GM12878 (cell line): ENCODE measurements around the gene LIMS1. TPM values are rescaled to one million over a fixed set of nuclear protein-coding genes. Genes with fewer than 3 reads are reported as not detected.

ENCODE experiments used
- ATF2 ChIP-seq: IDR thresholded peaks from 2 replicates; pipeline ENCODE4 v1.6.1; 2012; ENCODE audit warnings: low read length, inconsistent platforms
- BHLHE40 ChIP-seq, 2 experiments: fragments of 450-650 bp in 1 of 2; IDR thresholded peaks; 2 replicates each; pipeline ENCODE4 v1.6.1; 2011 to 2017; ENCODE audit warnings: low read depth in 2 of 2, borderline replicate concordance in 1 of 2, improper control_type of control experiment in 1 of 2, low read length in 1 of 2, mild to moderate bottlenecking in 1 of 2
- CEBPB ChIP-seq, 2 experiments: fragments of 150-350 bp in 1 of 2; IDR thresholded peaks; 2 replicates each; pipeline ENCODE4 v1.6.1; 2012 to 2014; ENCODE audit warnings: low read depth in 2 of 2, low read length in 2 of 2, borderline replicate concordance in 1 of 2, inconsistent platforms in 1 of 2
- EP300 ChIP-seq, 2 experiments: fragments of 150-350 bp in 1 of 2; IDR thresholded peaks; 2 replicates each; pipeline ENCODE4 v1.6.1; 2011 to 2012; ENCODE audit warnings: low read depth in 2 of 2, low read length in 2 of 2, borderline replicate concordance in 1 of 2, improper control_type of control experiment in 1 of 2, inconsistent platforms in 1 of 2; ENCODE audit not compliant: control insufficient read depth in 1 of 2
- ESRRA ChIP-seq: IDR thresholded peaks from 2 replicates; pipeline ENCODE4 v1.6.1; 2012; ENCODE audit warnings: mild to moderate bottlenecking, low read length, improper control_type of control experiment
- IKZF2 ChIP-seq, 2 experiments: fragments of 450-650 bp; IDR thresholded peaks; 2 replicates each; pipeline ENCODE4 v1.6.1; 2017; ENCODE audit warnings: mild to moderate bottlenecking in 2 of 2, moderate library complexity in 2 of 2
- KLF5 ChIP-seq: fragments of 450-650 bp; IDR thresholded peaks from 2 replicates; pipeline ENCODE4 v1.6.1; 2014; ENCODE audit warnings: mild to moderate bottlenecking; ENCODE audit not compliant: partially characterized antibody
- MYC ChIP-seq: IDR thresholded peaks from 2 replicates; pipeline ENCODE4 v1.6.1; 2011; ENCODE audit warnings: mild to moderate bottlenecking, low read length, moderate library complexity, inconsistent platforms; ENCODE audit not compliant: insufficient read depth, insufficient replicate concordance, insufficient read length, severe bottlenecking
- NR2C2 ChIP-seq: IDR thresholded peaks from 2 replicates; pipeline ENCODE4 v1.6.1; 2011; ENCODE audit warnings: borderline replicate concordance, low read depth; ENCODE audit not compliant: control insufficient read depth, insufficient read length
- PAX8 ChIP-seq: fragments of 450-650 bp; IDR thresholded peaks from 2 replicates; pipeline ENCODE4 v1.6.1; 2017; ENCODE audit warnings: mild to moderate bottlenecking, moderate library complexity
- POLR2AphosphoS2 ChIP-seq: IDR thresholded peaks from 2 replicates; pipeline ENCODE4 v1.6.1; 2011; ENCODE audit warnings: low read depth, mild to moderate bottlenecking, low read length, improper control_type of control experiment, moderate library complexity
- RB1 ChIP-seq: fragments of 450-650 bp; formaldehyde crosslinking; IDR thresholded peaks from 2 replicates; pipeline ENCODE4 v1.6.1; 2017; ENCODE audit warnings: mild to moderate bottlenecking, borderline replicate concordance
- RELB ChIP-seq: fragments of 450-650 bp; IDR thresholded peaks from 2 replicates; pipeline ENCODE4 v1.6.1; 2017; ENCODE audit warnings: low read depth, mild to moderate bottlenecking, moderate library complexity
- SMAD1 ChIP-seq: fragments of 450-650 bp; IDR thresholded peaks from 2 replicates; pipeline ENCODE4 v1.6.1; 2018; ENCODE audit warnings: mild to moderate bottlenecking, low read depth; ENCODE audit not compliant: partially characterized antibody
- SMARCA5 ChIP-seq: fragments of 450-650 bp; IDR thresholded peaks from 2 replicates; pipeline ENCODE4 v1.6.1; 2017; ENCODE audit warnings: mild to moderate bottlenecking
- STAT3 ChIP-seq: IDR thresholded peaks from 2 replicates; pipeline ENCODE4 v1.6.1; 2011; ENCODE audit warnings: low read depth, low read length, improper control_type of control experiment
- USF2 ChIP-seq: IDR thresholded peaks from 2 replicates; pipeline ENCODE4 v1.6.1; 2011; ENCODE audit warnings: low read depth, low read length, improper control_type of control experiment, borderline replicate concordance
- ZBED1 ChIP-seq: IDR thresholded peaks from 2 replicates; pipeline ENCODE4 v1.6.1; 2016; ENCODE audit warnings: borderline replicate concordance
- ZBTB33 ChIP-seq: fragments of 450-650 bp; IDR thresholded peaks from 2 replicates; pipeline ENCODE4 v1.6.1; 2017; ENCODE audit warnings: mild to moderate bottlenecking
- ZSCAN29 ChIP-seq: fragments of 450-650 bp; IDR thresholded peaks from 2 replicates; pipeline ENCODE4 v1.6.1; 2017; ENCODE audit warnings: mild to moderate bottlenecking, moderate library complexity
- polyA plus RNA-seq, 11 experiments: library from polyadenylated mRNA; depleted of rRNA in 4 of 11; unstranded in 6 of 11; stranded (reverse) in 5 of 11; fragments of >200 nt; fragmentation: Nextera tagmentation in 4 of 11; fragmentation: Illumina TruSeq in 1 of 11; extraction: Ambion mirVana in 4 of 11; extraction: Trizol in 1 of 11; gene quantifications; 1 replicate in 1 of 11; 2 replicates in 10 of 11; pipeline versions ENCODE4 v1.2.1 to v1.2.3, GENCODE V29; 2011 to 2016; ENCODE audit warnings: inconsistent platforms in 2 of 11, missing spikeins in 2 of 11, low read depth in 1 of 11
- total RNA-seq, 4 experiments: library from RNA; depleted of rRNA in 3 of 4; stranded (reverse); fragments of >200 nt in 3 of 4; fragmentation: Illumina TruSeq in 1 of 4; extraction: Trizol in 1 of 4; gene quantifications; 2 replicates each; pipeline versions ENCODE4 v1.2.1 to v1.2.3, GENCODE V29; 2013 to 2021

The LIMS1 gene
- total and polyA plus RNA-seq, 10 of the 15 experiments (the other 5 are each of a cell fraction or from before 2014, with no cell fraction given), result 15.7 to 98.1 (median 43.9) TPM

- TF ChIP-seq KLF5, result no peak
- 0 out of 2 replicates have a peak, but pooled peaks have one; percentile 62 for TF ChIP-seq PAX8
- 0 out of 2 replicates have a peak, but pooled peaks have one; percentile 29 for TF ChIP-seq ATF2
- TF ChIP-seq ZBED1, result 0 out of 2 replicates have a peak, but pooled peaks have one; percentile 42
- no peak for TF ChIP-seq ZBTB33
- peak; percentile 74; the same call in 1 of the 2 replicates for TF ChIP-seq RELB
- peak in 1 of 2 experiments; percentile 42; a peak in 1 of 4 replicates for TF ChIP-seq BHLHE40 (IDR thresholded peaks at IDR 0.05; ENCODE audit: borderline replicate concordance in 1 of 2, low read depth in 2 of 2, low read length in 1 of 2)
- no peak for TF ChIP-seq STAT3
- no peak for TF ChIP-seq POLR2AphosphoS2
- TF ChIP-seq ESRRA, result no peak
- TF ChIP-seq IKZF2 (IDR thresholded peaks at IDR 0.05), result peak; percentile 35 to 53; a peak in 2 of 4 replicates
- peak; percentile 12 for TF ChIP-seq SMAD1
- no peak for TF ChIP-seq NR2C2
- TF ChIP-seq MYC, result no peak
- 0 out of 2 replicates have a peak, but pooled peaks have one; percentile 27 for TF ChIP-seq SMARCA5
- no peak; the same call in 1 of the 2 replicates for TF ChIP-seq USF2
- TF ChIP-seq CEBPB (IDR thresholded peaks at IDR 0.05; ENCODE audit: borderline replicate concordance in 1 of 2, low read depth in 2 of 2, low read length in 2 of 2), result no peak
- TF ChIP-seq ZSCAN29, result peak; percentile 19; the same call in 1 of the 2 replicates
- peak; percentile 42 to 72; a peak in 1 of 4 replicates for TF ChIP-seq EP300 (IDR thresholded peaks at IDR 0.05; ENCODE audit: borderline replicate concordance in 1 of 2, control insufficient read depth in 1 of 2, low read depth in 2 of 2, low read length in 2 of 2)
- no peak for TF ChIP-seq RB1
Observed at GRCh38 chr2:108575132-108575966, 41.1 kb downstream of the LIMS1 start (continued).
